Measurements from ENCODE around the gene KLHL13.
"Not testable (repeated sequence)": the region's sequence is repeated elsewhere in the genome, so short reads cannot be mapped to it uniquely, and the experiment has no call there.

Gene KLHL13

DNA sequence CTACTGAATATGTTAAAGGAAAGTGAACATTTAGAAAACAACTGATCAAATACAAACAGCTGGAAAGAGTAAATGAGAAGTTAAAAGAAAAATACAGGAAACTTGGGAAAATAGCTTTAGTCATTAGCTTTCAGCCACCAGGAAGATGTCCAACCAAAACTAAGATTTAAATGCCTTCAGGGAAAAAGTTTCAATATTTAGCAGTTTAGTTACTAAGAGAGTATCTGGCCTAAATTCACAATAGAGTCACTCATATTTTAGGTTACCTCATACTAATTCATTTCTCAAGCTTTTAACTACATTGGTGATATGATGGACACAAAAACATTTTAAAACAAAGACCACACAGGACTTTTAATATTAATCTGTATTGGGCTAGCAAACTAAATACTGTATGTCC lies 13.1 kb upstream of the KLHL13 start:
- Histone ChIP-seq H4K20me1 (ENCODE audit: insufficient read depth, low read length, poor library complexity, severe bottlenecking) (no peaks in the 10 kb centered on the region), H3K27me3 (ENCODE audit: insufficient read depth, low read length, poor library complexity, severe bottlenecking) (no peaks in the 10 kb centered on the region), H3F3A (ENCODE audit: low read depth) (no peaks in the 10 kb centered on the region), H3K4me2 (ENCODE audit: low read depth, low read length, poor library complexity, severe bottlenecking) (no peak overlapping the region), H3K4me1 (ENCODE audit: insufficient read depth, low read length, poor library complexity, severe bottlenecking) (no peaks in the 10 kb centered on the region), H3K79me2 (ENCODE audit: insufficient read depth, low read length) (no peaks in the 10 kb centered on the region), H2AFZ (ENCODE audit: low read length) (no peak overlapping the region), H3K9ac (ENCODE audit: low read depth, low read length, poor library complexity, severe bottlenecking) (no peak overlapping the region), H3K4me3 (ENCODE audit: low read length, poor library complexity, severe bottlenecking) (no peak overlapping the region), H3K36me3 (ENCODE audit: insufficient read depth, low read length) (no peaks in the 10 kb centered on the region), H3K9me3 (ENCODE audit: insufficient read depth, low read depth, low read length) (no peaks in the 10 kb centered on the region), H3K9me2 (replicated peaks; ENCODE audit: low read depth, low read length) (no peaks in the 10 kb centered on the region)
- TF ChIP-seq, protein P1, sequence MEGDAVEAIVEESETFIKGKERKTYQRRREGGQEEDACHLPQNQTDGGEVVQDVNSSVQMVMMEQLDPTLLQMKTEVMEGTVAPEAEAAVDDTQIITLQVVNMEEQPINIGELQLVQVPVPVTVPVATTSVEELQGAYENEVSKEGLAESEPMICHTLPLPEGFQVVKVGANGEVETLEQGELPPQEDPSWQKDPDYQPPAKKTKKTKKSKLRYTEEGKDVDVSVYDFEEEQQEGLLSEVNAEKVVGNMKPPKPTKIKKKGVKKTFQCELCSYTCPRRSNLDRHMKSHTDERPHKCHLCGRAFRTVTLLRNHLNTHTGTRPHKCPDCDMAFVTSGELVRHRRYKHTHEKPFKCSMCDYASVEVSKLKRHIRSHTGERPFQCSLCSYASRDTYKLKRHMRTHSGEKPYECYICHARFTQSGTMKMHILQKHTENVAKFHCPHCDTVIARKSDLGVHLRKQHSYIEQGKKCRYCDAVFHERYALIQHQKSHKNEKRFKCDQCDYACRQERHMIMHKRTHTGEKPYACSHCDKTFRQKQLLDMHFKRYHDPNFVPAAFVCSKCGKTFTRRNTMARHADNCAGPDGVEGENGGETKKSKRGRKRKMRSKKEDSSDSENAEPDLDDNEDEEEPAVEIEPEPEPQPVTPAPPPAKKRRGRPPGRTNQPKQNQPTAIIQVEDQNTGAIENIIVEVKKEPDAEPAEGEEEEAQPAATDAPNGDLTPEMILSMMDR (conservative IDR thresholded peaks at IDR 0.05; ENCODE audit: low read length): no peak
- TF ChIP-seq EZH2phosphoT487 (IDR thresholded peaks at IDR 0.05; ENCODE audit: borderline replicate concordance): no peak

DNA sequence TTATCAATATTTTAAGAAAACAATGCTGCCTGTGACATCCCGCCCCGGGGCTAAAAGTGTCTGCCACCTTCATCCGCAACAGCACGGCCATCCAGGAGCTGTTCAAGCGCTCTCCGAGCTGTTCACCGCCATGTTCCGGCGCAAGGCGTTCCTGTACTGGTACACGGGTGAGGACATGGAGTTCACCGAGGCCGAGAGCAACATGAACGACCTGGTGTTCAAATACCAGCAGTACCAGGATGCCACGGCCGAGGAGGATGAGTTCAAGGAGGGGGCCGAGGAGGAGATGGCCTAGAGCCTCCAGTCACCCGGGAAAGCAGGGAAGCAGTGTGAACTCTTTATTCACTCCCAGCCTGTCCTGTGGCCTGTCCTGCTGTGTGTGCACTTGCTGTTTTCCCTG lies 12.1 kb upstream of the KLHL13 start:
- Histone ChIP-seq H2AFZ (ENCODE audit: low read length) (no peak overlapping the region), H3K36me3 (ENCODE audit: insufficient read depth, low read length) (no peaks in the 10 kb centered on the region), H3K79me2 (ENCODE audit: insufficient read depth, low read length) (no peaks in the 10 kb centered on the region), H3F3A (ENCODE audit: low read depth) (no peaks in the 10 kb centered on the region), H4K20me1 (ENCODE audit: insufficient read depth, low read length, poor library complexity, severe bottlenecking) (no peaks in the 10 kb centered on the region), H3K4me2 (ENCODE audit: low read depth, low read length, poor library complexity, severe bottlenecking) (no peak overlapping the region), H3K27me3 (ENCODE audit: insufficient read depth, low read length, poor library complexity, severe bottlenecking) (no peaks in the 10 kb centered on the region), H3K4me3 (ENCODE audit: low read length, poor library complexity, severe bottlenecking) (no peak overlapping the region), H3K9me2 (replicated peaks; ENCODE audit: low read depth, low read length) (no peaks in the 10 kb centered on the region), H3K4me1 (ENCODE audit: insufficient read depth, low read length, poor library complexity, severe bottlenecking) (no peaks in the 10 kb centered on the region), H3K9me3 (ENCODE audit: insufficient read depth, low read depth, low read length) (no peaks in the 10 kb centered on the region), H3K9ac (ENCODE audit: low read depth, low read length, poor library complexity, severe bottlenecking) (no peak overlapping the region)
- TF ChIP-seq, protein P1 (conservative IDR thresholded peaks at IDR 0.05; ENCODE audit: low read length): no peak
- TF ChIP-seq EZH2phosphoT487 (IDR thresholded peaks at IDR 0.05; ENCODE audit: borderline replicate concordance): no peak

DNA sequence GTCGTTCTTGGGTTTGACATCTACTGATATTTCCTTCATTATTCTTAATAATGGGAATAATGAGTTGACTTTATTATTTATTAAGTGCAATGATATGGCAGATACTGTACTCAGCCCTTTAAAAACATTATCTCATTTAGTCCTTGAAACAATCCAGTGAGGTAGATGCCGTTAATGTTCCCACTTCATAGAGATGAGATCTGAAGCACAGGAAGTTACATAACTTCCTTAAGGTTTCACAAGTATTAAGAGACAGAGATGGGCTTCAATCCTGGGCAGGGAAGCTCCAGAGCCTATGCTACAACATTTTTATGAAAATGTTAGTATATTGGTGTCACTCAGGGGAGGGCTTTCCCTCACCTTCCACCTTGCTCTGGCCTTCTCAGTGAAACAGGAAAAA lies 9.7 kb upstream of the KLHL13 start:
- no peak overlapping the region for H3K4me2 ChIP-seq (ENCODE audit: low read depth, low read length, poor library complexity, severe bottlenecking)
- no peaks in the 10 kb centered on the region for H3K9me3 ChIP-seq (ENCODE audit: insufficient read depth, low read depth, low read length)
- no peaks in the 10 kb centered on the region for H4K20me1 ChIP-seq (ENCODE audit: insufficient read depth, low read length, poor library complexity, severe bottlenecking)
- H3K27me3 ChIP-seq (ENCODE audit: insufficient read depth, low read length, poor library complexity, severe bottlenecking): no peaks in the 10 kb centered on the region
- H3K9ac ChIP-seq (ENCODE audit: low read depth, low read length, poor library complexity, severe bottlenecking): no peak overlapping the region
- no peaks in the 10 kb centered on the region for H3K9me2 ChIP-seq (replicated peaks; ENCODE audit: low read depth, low read length)
- TF ChIP-seq, protein P1 (conservative IDR thresholded peaks at IDR 0.05; ENCODE audit: low read length): no peak
- TF ChIP-seq EZH2phosphoT487 (IDR thresholded peaks at IDR 0.05; ENCODE audit: borderline replicate concordance): no peak
- no peaks in the 10 kb centered on the region for H3F3A ChIP-seq (ENCODE audit: low read depth)
- no peak overlapping the region for H3K4me3 ChIP-seq (ENCODE audit: low read length, poor library complexity, severe bottlenecking)
- no peaks in the 10 kb centered on the region for H3K79me2 ChIP-seq (ENCODE audit: insufficient read depth, low read length)
- H3K4me1 ChIP-seq (ENCODE audit: insufficient read depth, low read length, poor library complexity, severe bottlenecking): no peaks in the 10 kb centered on the region
- H2AFZ ChIP-seq (ENCODE audit: low read length): no peak overlapping the region
- no peaks in the 10 kb centered on the region for H3K36me3 ChIP-seq (ENCODE audit: insufficient read depth, low read length)

DNA sequence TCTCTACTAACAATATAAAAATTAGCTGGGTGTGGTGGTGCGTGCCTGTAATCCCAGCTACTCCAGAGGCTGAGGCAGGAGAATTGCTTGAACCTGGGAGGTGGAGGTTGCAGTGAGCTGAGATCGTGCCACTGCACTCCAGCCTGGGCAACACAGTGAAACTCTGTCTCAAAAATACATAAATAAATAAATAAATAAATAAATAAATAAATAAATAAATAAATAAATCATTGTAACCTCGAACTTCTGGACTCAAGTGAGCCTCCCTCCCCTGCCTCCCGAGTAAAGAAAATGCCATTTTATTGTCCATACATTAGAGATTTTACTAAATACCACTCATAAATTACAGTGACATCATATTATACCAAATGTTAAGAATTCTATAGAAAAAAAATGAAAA lies 7.6 kb upstream of the KLHL13 start:
- H3K4me3 ChIP-seq (ENCODE audit: low read length, poor library complexity, severe bottlenecking); H3K9me2 ChIP-seq (replicated peaks; ENCODE audit: low read depth, low read length); H2AFZ ChIP-seq (ENCODE audit: low read length); H3K27me3 ChIP-seq (ENCODE audit: insufficient read depth, low read length, poor library complexity, severe bottlenecking); H3K4me2 ChIP-seq (ENCODE audit: low read depth, low read length, poor library complexity, severe bottlenecking); H3K4me1 ChIP-seq (ENCODE audit: insufficient read depth, low read length, poor library complexity, severe bottlenecking); H3K9me3 ChIP-seq (ENCODE audit: insufficient read depth, low read depth, low read length); H3F3A ChIP-seq (ENCODE audit: low read depth); H3K79me2 ChIP-seq (ENCODE audit: insufficient read depth, low read length); H4K20me1 ChIP-seq (ENCODE audit: insufficient read depth, low read length, poor library complexity, severe bottlenecking); H3K9ac ChIP-seq (ENCODE audit: low read depth, low read length, poor library complexity, severe bottlenecking); H3K36me3 ChIP-seq (ENCODE audit: insufficient read depth, low read length): not testable (repeated sequence)

All from Loucy (cell line).